A673 (cell line): ENCODE data around the gene SLC9A2.

Experiments used
- CTCF ChIP-seq: fragments of 300-800, 200-600 bp; sonication (generic); conservative IDR thresholded peaks from 2 replicates; pipeline ENCODE4 v1.5.1; 2017; ENCODE audit warnings: low read depth, mild to moderate bottlenecking, antibody characterized with exemption, low read length, moderate library complexity, mixed read lengths
- EZH2 ChIP-seq: fragments of 200-600 bp; sonication (generic); IDR thresholded peaks from 2 replicates; pipeline ENCODE4 v1.6.1; 2017; ENCODE audit warnings: borderline replicate concordance, low read depth, mild to moderate bottlenecking, mixed read lengths, antibody characterized with exemption, low read length; ENCODE audit not compliant: poor library complexity, severe bottlenecking

GRCh38 chr2:102618452-102619413, 620 bp upstream of the SLC9A2 start:
- TF ChIP-seq CTCF: no peak
- peak; percentile 93 for TF ChIP-seq EZH2
